OCI-LY7 (cell line): ENCODE measurements around the gene AGTRAP. TPM values are rescaled to one million over a fixed set of nuclear protein-coding genes. Genes with fewer than 3 reads are reported as not detected.

Experiments used
- BruUV-seq: library from RNA; stranded (reverse); fragments of 400-500 nt; replicated peaks from 2 replicates; lab custom pipeline; 2021; lab: Mats Ljungman, UMichigan
- CTCF ChIA-PET: fragments of 300-600 bp; sonication (Branson Sonifier 250); formaldehyde crosslinking; loops from one replicate; lab custom pipeline; 2022; ENCODE audit warnings: antibody characterized with exemption; ENCODE audit not compliant: unreplicated experiment; lab: Charles Lee
- POLR2A ChIA-PET: fragments of 300-600 bp; sonication (Branson Sonifier 250); formaldehyde crosslinking; loops from one replicate; lab custom pipeline; 2022; ENCODE audit warnings: antibody characterized with exemption; lab: Charles Lee
- DNase-seq: peaks from one replicate; pipeline ENCODE4 v3.0.0-alpha.2; 2015; ENCODE audit warnings: low spot score
- H2AFZ ChIP-seq: fragments of 200-600 bp; sonication (generic), shearing (Covaris generic); 2 replicates; pipeline ENCODE4 v1.6.1; 2014; ENCODE audit warnings: mild to moderate bottlenecking, antibody characterized with exemption, low read length, moderate library complexity
- H3K27ac ChIP-seq: fragments of 200-600 bp; sonication (generic); 2 replicates; pipeline ENCODE4 v1.5.1; 2014; ENCODE audit warnings: mixed run types, low read depth, mild to moderate bottlenecking, moderate library complexity, low read length, inconsistent platforms; ENCODE audit not compliant: poor library complexity, severe bottlenecking
- H3K36me3 ChIP-seq: fragments of 200-600 bp; sonication (generic); 2 replicates; pipeline ENCODE4 v1.6.1; 2014; ENCODE audit warnings: mild to moderate bottlenecking, antibody characterized with exemption, low read length, moderate library complexity, mixed read lengths; ENCODE audit not compliant: insufficient read depth
- H3K4me1 ChIP-seq: fragments of 200-600 bp; sonication (generic); 2 replicates; pipeline ENCODE4 v1.5.1; 2014; ENCODE audit warnings: mild to moderate bottlenecking, low read length; ENCODE audit not compliant: insufficient read depth, poor library complexity, severe bottlenecking
- H3K4me2 ChIP-seq: fragments of 200-600 bp; sonication (generic); 2 replicates; pipeline ENCODE4 v1.6.1; 2014; ENCODE audit warnings: mild to moderate bottlenecking, low read length
- H3K4me3 ChIP-seq: fragments of 200-600 bp; sonication (generic); 2 replicates; pipeline ENCODE4 v1.5.1; 2014; ENCODE audit warnings: mild to moderate bottlenecking, low read depth, low read length; ENCODE audit not compliant: poor library complexity, severe bottlenecking
- H3K79me2 ChIP-seq: fragments of 200-600 bp; sonication (generic); 2 replicates; pipeline ENCODE4 v1.6.1; 2016; ENCODE audit warnings: low read depth, mild to moderate bottlenecking, low read length, moderate library complexity, mixed read lengths; ENCODE audit not compliant: insufficient read depth
- H3K9me2 ChIP-seq: fragments of 200-600 bp; sonication (generic); 2 replicates; pipeline ENCODE4 v1.6.1; 2016; ENCODE audit warnings: mild to moderate bottlenecking, low read length, mixed read lengths; ENCODE audit not compliant: insufficient read depth
- H3K9me3 ChIP-seq: fragments of 200-600 bp; sonication (generic); 2 replicates; pipeline ENCODE4 v1.6.1; 2014; ENCODE audit warnings: mild to moderate bottlenecking, mixed run types, low read length, mixed read lengths
- H4K20me1 ChIP-seq: fragments of 200-600 bp; sonication (generic); 2 replicates; pipeline ENCODE4 v1.6.1; 2014; ENCODE audit warnings: mild to moderate bottlenecking, antibody characterized with exemption, low read length, moderate library complexity, mixed read lengths; ENCODE audit not compliant: insufficient read depth
- CTCF ChIP-seq: fragments of 200-600 bp; sonication (generic); conservative IDR thresholded peaks from 2 replicates; pipeline ENCODE4 v1.5.1; 2014; ENCODE audit warnings: mild to moderate bottlenecking, antibody characterized with exemption, low read length, moderate library complexity, mixed read lengths
- EZH2phosphoT487 ChIP-seq: fragments of 200-600 bp; sonication (generic); IDR thresholded peaks from 2 replicates; pipeline ENCODE4 v1.6.1; 2018; ENCODE audit warnings: low read depth, borderline replicate concordance, mild to moderate bottlenecking, mixed run types, antibody characterized with exemption, low read length, moderate library complexity, mixed read lengths
- intact Hi-C: fragments of 100-400 bp; cut with micrococcal nuclease; formaldehyde crosslinking; loops from one replicate; pipeline ENCODE4 v1.10.0; 2022; ENCODE audit not compliant: unreplicated experiment
- total RNA-seq, 2 experiments: library from RNA; depleted of rRNA in 1 of 2; stranded (reverse); fragments of >200 nt in 1 of 2; shearing (Covaris generic) in 1 of 2; gene quantifications; 2 replicates each; pipeline ENCODE4 v1.2.3, GENCODE V29; 2014 to 2022

Gene AGTRAP
- total RNA-seq, 2 experiments from 2014 or later: 36.1 to 40.0 TPM

GRCh38 chr1:11780380-11781147, 44.6 kb downstream of the AGTRAP start:
- Histone ChIP-seq H3K4me2 (no peak overlapping the region), H4K20me1 (no peaks in the 10 kb centered on the region), H2AFZ (no peak overlapping the region), H3K79me2 (no peaks in the 10 kb centered on the region), H3K4me1 (peaks cover 22% of the 10 kb centered on the region), H3K36me3 (no peaks in the 10 kb centered on the region), H3K9me2 (no peaks in the 10 kb centered on the region), H3K9me3 (no peaks in the 10 kb centered on the region), H3K27ac (no peak overlapping the region), H3K4me3 (no peak overlapping the region)
- TF ChIP-seq EZH2phosphoT487: no peak
- intact Hi-C loops: no loop called here
- no peak for DNase-seq
- ChIA-PET POLR2A (interaction anchor here (0.5 to 0.6 kb wide), 2 partner anchors 16 to 103 kb away, joined by 3 read pairs; no protein-coding TSS in a partner anchor), CTCF (no interaction called here)
- no TSS peak for BruUV-seq

- no peak overlapping the region for H2AFZ ChIP-seq
- no peak overlapping the region for H3K27ac ChIP-seq
- no peaks in the 10 kb centered on the region for H3K9me3 ChIP-seq
- H3K4me1 ChIP-seq: peaks cover 30% of the 10 kb centered on the region
- intact Hi-C loops: no loop called here
- ChIA-PET POLR2A (interaction anchor here (1.0 kb wide), 1 partner anchor 12 kb away, joined by 3 read pairs; no protein-coding TSS in a partner anchor), CTCF (no interaction called here)
- H3K4me3 ChIP-seq: no peak overlapping the region
- H3K4me2 ChIP-seq: no peak overlapping the region
- H3K79me2 ChIP-seq: no peaks in the 10 kb centered on the region
- H3K9me2 ChIP-seq: no peaks in the 10 kb centered on the region
- H4K20me1 ChIP-seq: no peaks in the 10 kb centered on the region
- no peak for DNase-seq
- H3K36me3 ChIP-seq: no peaks in the 10 kb centered on the region
- no TSS peak for BruUV-seq
- no peak for TF ChIP-seq EZH2phosphoT487
- TF ChIP-seq CTCF: no peak
Measured at GRCh38 chr1:11781297-11781696, 45.4 kb downstream of the AGTRAP start.

- ChIA-PET POLR2A (interaction anchor here (0.7 to 1.0 kb wide), 3 partner anchors 11 to 423 kb away, joined by 3 to 5 read pairs (median 3); no protein-coding TSS in a partner anchor), CTCF (no interaction called here)
- no peaks in the 10 kb centered on the region for H3K9me2 ChIP-seq
- H3K36me3 ChIP-seq: no peaks in the 10 kb centered on the region
- intact Hi-C loops: no loop called here
- H3K27ac ChIP-seq: no peak overlapping the region
- no TSS peak for BruUV-seq
- no peak overlapping the region for H3K4me3 ChIP-seq
- H3K79me2 ChIP-seq: no peaks in the 10 kb centered on the region
- no peak for DNase-seq
- H3K4me1 ChIP-seq: peaks cover 33% of the 10 kb centered on the region
- no peaks in the 10 kb centered on the region for H4K20me1 ChIP-seq
- no peak for TF ChIP-seq CTCF
- H3K4me2 ChIP-seq: no peak overlapping the region
- H2AFZ ChIP-seq: no peak overlapping the region
- no peaks in the 10 kb centered on the region for H3K9me3 ChIP-seq
Measured at GRCh38 chr1:11782127-11782708, 46.3 kb downstream of the AGTRAP start.
